K562 (cell line): ENCODE measurements around the gene RNU1-2. TPM values are rescaled to one million over a fixed set of nuclear protein-coding genes. Genes with fewer than 3 reads are reported as not detected.
A peak's percentile ranks its signal among the peaks of the same experiment; 100 is the strongest.

Experiments
- ARNT ChIP-seq, 2 experiments: fragments of 450-650 bp; IDR thresholded peaks; 2 replicates each; pipeline ENCODE4 v1.6.1; 2016; ENCODE audit warnings: mild to moderate bottlenecking in 1 of 2
- CEBPZ ChIP-seq: fragments of 150-350 bp; IDR thresholded peaks from 2 replicates; pipeline ENCODE4 v1.6.1; 2014; ENCODE audit warnings: low read depth, mild to moderate bottlenecking, low read length, borderline replicate concordance
- CHD2 ChIP-seq: IDR thresholded peaks from 2 replicates; pipeline ENCODE4 v1.6.1; 2011; ENCODE audit warnings: low read depth, low read length
- FOXM1 ChIP-seq, 2 experiments: fragments of 450-650 bp in 1 of 2; sonication (generic) in 1 of 2; formaldehyde crosslinking in 1 of 2; IDR thresholded peaks; 2 replicates each; pipeline versions ENCODE4 v1.6.1 to v1.9.0; 2017 to 2022; ENCODE audit warnings: low read depth in 2 of 2, mild to moderate bottlenecking in 2 of 2, missing genetic modification reagents in 1 of 2, moderate library complexity in 1 of 2
- GTF2A2 ChIP-seq: IDR thresholded peaks from 2 replicates; pipeline ENCODE4 v1.6.1; 2016; ENCODE audit warnings: mild to moderate bottlenecking, missing genetic modification characterization, missing compliant biosample characterization
- KAT7 ChIP-seq: sonication (generic); formaldehyde crosslinking; IDR thresholded peaks from 2 replicates; pipeline ENCODE4 v1.8.0; 2022; ENCODE audit warnings: missing genetic modification reagents, mild to moderate bottlenecking, borderline replicate concordance
- KLF13 ChIP-seq: fragments of 450-650 bp; IDR thresholded peaks from 2 replicates; pipeline ENCODE4 v1.6.1; 2016; ENCODE audit warnings: missing genetic modification characterization, low read depth, mild to moderate bottlenecking, missing compliant biosample characterization, moderate library complexity, borderline replicate concordance
- MTA2 ChIP-seq: fragments of 450-650 bp; IDR thresholded peaks from 2 replicates; pipeline ENCODE4 v1.6.1; 2016; ENCODE audit warnings: low read depth
- NR4A1 ChIP-seq, 2 experiments: fragments of 250-450 bp in 1 of 2; fragments of 450-650 bp in 1 of 2; sonication (Bioruptor Pico) in 1 of 2; IDR thresholded peaks; 2 replicates each; pipeline versions ENCODE4 v1.4.0 to v1.6.1; 2016 to 2020; ENCODE audit warnings: mild to moderate bottlenecking in 2 of 2, missing compliant biosample characterization in 1 of 2, missing genetic modification characterization in 1 of 2, moderate library complexity in 1 of 2
- POLR2H ChIP-seq: IDR thresholded peaks from 2 replicates; pipeline ENCODE4 v1.6.1; 2016; ENCODE audit warnings: missing genetic modification characterization, low read depth, mild to moderate bottlenecking, control low read depth, missing compliant biosample characterization, moderate library complexity
- PURB ChIP-seq: sonication (generic); formaldehyde crosslinking; IDR thresholded peaks from 2 replicates; pipeline ENCODE4 v1.9.0; 2021; ENCODE audit warnings: low read depth, mild to moderate bottlenecking, missing genetic modification reagents
- RBM34 ChIP-seq: fragments of 200-400 bp; formaldehyde crosslinking; IDR thresholded peaks from 2 replicates; pipeline ENCODE4 v1.6.1; 2018; ENCODE audit warnings: low read length, borderline replicate concordance; ENCODE audit not compliant: insufficient read depth
- RHOXF2B ChIP-seq: fragments of 250-450 bp; sonication (Bioruptor Pico); conservative IDR thresholded peaks from 2 replicates; pipeline ENCODE4 v1.5.1; 2021
- SMAD3 ChIP-seq: fragments of 450-650 bp; formaldehyde crosslinking; conservative IDR thresholded peaks from 2 replicates; pipeline ENCODE4 v1.4.0; 2020; ENCODE audit warnings: mild to moderate bottlenecking
- SMARCB1 ChIP-seq: IDR thresholded peaks from 2 replicates; pipeline ENCODE4 v1.6.1; 2011; ENCODE audit warnings: improper control_type of control experiment, low read depth; ENCODE audit not compliant: insufficient read length
- SRSF1 ChIP-seq: fragments of 200-400 bp; formaldehyde crosslinking; IDR thresholded peaks from 2 replicates; pipeline ENCODE4 v1.6.1; 2017; ENCODE audit warnings: mild to moderate bottlenecking, low read depth, low read length, moderate library complexity
- TEAD2 ChIP-seq: fragments of 450-650 bp; IDR thresholded peaks from 2 replicates; pipeline ENCODE4 v1.6.1; 2016; ENCODE audit warnings: missing genetic modification characterization, control low read depth, missing compliant biosample characterization
- USF1 ChIP-seq: sonication (generic); formaldehyde crosslinking; IDR thresholded peaks from 2 replicates; pipeline ENCODE4 v1.9.0; 2022; ENCODE audit warnings: mild to moderate bottlenecking, missing genetic modification reagents
- ZBTB34 ChIP-seq: fragments of 250-450 bp; sonication (Bioruptor Pico); IDR thresholded peaks from 2 replicates; pipeline ENCODE4 v1.8.0; 2021; ENCODE audit warnings: mild to moderate bottlenecking, moderate library complexity
- ZFP30 ChIP-seq: fragments of 250-450 bp; sonication (Bioruptor Pico); IDR thresholded peaks from 2 replicates; pipeline ENCODE4 v1.8.0; 2022; ENCODE audit warnings: moderate library complexity, mild to moderate bottlenecking, inconsistent platforms, borderline replicate concordance
- ZNF282 ChIP-seq: sonication (generic); formaldehyde crosslinking; IDR thresholded peaks from 2 replicates; pipeline ENCODE4 v1.8.1; 2023; ENCODE audit warnings: missing genetic modification reagents
- ZNF76 ChIP-seq: fragments of 250-450 bp; sonication (Bioruptor Pico); IDR thresholded peaks from 2 replicates; pipeline ENCODE4 v1.4.0; 2020; ENCODE audit warnings: mild to moderate bottlenecking, moderate library complexity, borderline replicate concordance
- polyA plus RNA-seq, 8 experiments: library from polyadenylated mRNA; depleted of rRNA in 4 of 8; stranded (reverse) in 5 of 8; unstranded in 3 of 8; fragments of >200 nt; fragmentation: Nextera tagmentation in 2 of 8; fragmentation: Illumina TruSeq in 1 of 8; extraction: Ambion mirVana in 2 of 8; extraction: Trizol in 1 of 8; gene quantifications; 2 replicates each; pipeline versions ENCODE4 v1.2.1 to v1.2.3, GENCODE V29; 2011 to 2014; ENCODE audit warnings: inconsistent platforms in 1 of 8, missing spikeins in 1 of 8
- total RNA-seq, 7 experiments: library from RNA; depleted of rRNA in 6 of 7; stranded (reverse); fragments of >200 nt in 6 of 7; fragmentation: Illumina TruSeq in 2 of 7; extraction: Trizol in 2 of 7; gene quantifications; 2 replicates each; pipeline versions ENCODE4 v1.2.1 to v1.2.3, GENCODE V29; 2011 to 2021; ENCODE audit warnings: low replicate concordance in 1 of 7

Gene RNU1-2
- total and polyA plus RNA-seq, 9 of the 15 experiments (the other 6 are each of a cell fraction or from before 2014, with no cell fraction given): under 0.01 to 32,823 (median 2,538) TPM; not detected in 4

GRCh38 chr1:16905110-16905867 lies 9.5 kb downstream of the RNU1-2 start (continued):
- peak; percentile 81 for TF ChIP-seq ZBTB34
- TF ChIP-seq KAT7: peak; percentile 99; the same call in 1 of the 2 replicates
- peak; percentile 99 for TF ChIP-seq GTF2A2
- peak; percentile 98; the same call in 1 of the 2 replicates for TF ChIP-seq ZFP30
- peak; percentile 72 for TF ChIP-seq CHD2
- TF ChIP-seq FOXM1 (IDR thresholded peaks at IDR 0.05; ENCODE audit: low read depth): peak; percentile 37; the same call in 1 of the 2 replicates
- TF ChIP-seq FOXM1 (CRISPR knock-in tag; IDR thresholded peaks at IDR 0.05; ENCODE audit: low read depth): no peak
- peak; percentile 80; the same call in 1 of the 2 replicates for TF ChIP-seq KLF13
- TF ChIP-seq NR4A1 (CRISPR knock-in tag; IDR thresholded peaks at IDR 0.05): no peak
- TF ChIP-seq NR4A1 (tag; IDR thresholded peaks at IDR 0.05): 0 out of 2 replicates have a peak, but pooled peaks have one; percentile 36
- TF ChIP-seq SMAD3 (CRISPR knock-in tag): peak; percentile 99
- TF ChIP-seq RHOXF2B (CRISPR knock-in tag): peak; percentile 99
- TF ChIP-seq SRSF1: no peak
- no peak for TF ChIP-seq SMARCB1
- TF ChIP-seq USF1: no peak
- no peak for TF ChIP-seq MTA2
- TF ChIP-seq ZNF282 (CRISPR knock-in tag): no peak
- peak; percentile 63; the same call in 1 of the 2 replicates for TF ChIP-seq CEBPZ
- TF ChIP-seq RBM34: no peak
- no peak for TF ChIP-seq ZNF76 (CRISPR knock-in tag)
- no peak for TF ChIP-seq PURB (CRISPR knock-in tag)
- TF ChIP-seq POLR2H (tag): peak; percentile 99
- peak; percentile 72 for TF ChIP-seq TEAD2 (tag)
- TF ChIP-seq ARNT (IDR thresholded peaks at IDR 0.05): peak; percentile 86 to 93
